Retinal pigment epithelial cell (primary cell): ENCODE measurements around the gene RCAN2.
"Not testable (repeated sequence)": the region's sequence is repeated elsewhere in the genome, so short reads cannot be mapped to it uniquely, and the experiment has no call there.

Experiments
- DNase-seq: peaks from one replicate; pipeline ENCODE4 v3.0.0-alpha.2; 2010; ENCODE audit warnings: low read depth
- H3K4me3 ChIP-seq: 2 replicates; pipeline ENCODE4 v1.5.1; 2011; ENCODE audit warnings: mild to moderate bottlenecking, low read length, control low read depth, moderate library complexity
- TF ChIP-seq, protein P1 (sequence below): conservative IDR thresholded peaks from 2 replicates; pipeline ENCODE4 v1.5.1; 2011; ENCODE audit warnings: low read depth, low read length, control low read depth, inconsistent platforms

RCAN2 gene

DNA sequence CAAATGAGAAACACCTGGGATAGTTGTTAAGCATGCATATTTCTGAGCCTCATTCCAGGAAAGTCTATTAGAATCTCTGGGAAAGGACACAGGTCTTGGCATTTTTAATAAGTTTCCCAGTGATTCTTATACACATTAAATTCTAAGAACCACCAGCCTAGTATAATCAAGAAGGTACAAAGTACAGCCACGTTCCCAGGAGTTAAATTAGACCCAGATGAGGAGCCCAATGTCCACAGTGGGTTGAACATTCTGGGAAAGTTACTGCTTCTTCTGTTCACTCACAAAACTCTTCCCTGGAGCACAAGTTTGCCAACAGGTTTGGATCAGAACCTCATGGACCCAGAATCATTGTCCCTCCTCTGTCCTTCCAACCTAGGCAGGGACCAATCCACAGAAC lies 90.4 kb downstream of the RCAN2 start:
- TF ChIP-seq, protein P1, sequence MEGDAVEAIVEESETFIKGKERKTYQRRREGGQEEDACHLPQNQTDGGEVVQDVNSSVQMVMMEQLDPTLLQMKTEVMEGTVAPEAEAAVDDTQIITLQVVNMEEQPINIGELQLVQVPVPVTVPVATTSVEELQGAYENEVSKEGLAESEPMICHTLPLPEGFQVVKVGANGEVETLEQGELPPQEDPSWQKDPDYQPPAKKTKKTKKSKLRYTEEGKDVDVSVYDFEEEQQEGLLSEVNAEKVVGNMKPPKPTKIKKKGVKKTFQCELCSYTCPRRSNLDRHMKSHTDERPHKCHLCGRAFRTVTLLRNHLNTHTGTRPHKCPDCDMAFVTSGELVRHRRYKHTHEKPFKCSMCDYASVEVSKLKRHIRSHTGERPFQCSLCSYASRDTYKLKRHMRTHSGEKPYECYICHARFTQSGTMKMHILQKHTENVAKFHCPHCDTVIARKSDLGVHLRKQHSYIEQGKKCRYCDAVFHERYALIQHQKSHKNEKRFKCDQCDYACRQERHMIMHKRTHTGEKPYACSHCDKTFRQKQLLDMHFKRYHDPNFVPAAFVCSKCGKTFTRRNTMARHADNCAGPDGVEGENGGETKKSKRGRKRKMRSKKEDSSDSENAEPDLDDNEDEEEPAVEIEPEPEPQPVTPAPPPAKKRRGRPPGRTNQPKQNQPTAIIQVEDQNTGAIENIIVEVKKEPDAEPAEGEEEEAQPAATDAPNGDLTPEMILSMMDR = no peak
- no peak overlapping the region for H3K4me3 ChIP-seq
- no peak for DNase-seq

DNA sequence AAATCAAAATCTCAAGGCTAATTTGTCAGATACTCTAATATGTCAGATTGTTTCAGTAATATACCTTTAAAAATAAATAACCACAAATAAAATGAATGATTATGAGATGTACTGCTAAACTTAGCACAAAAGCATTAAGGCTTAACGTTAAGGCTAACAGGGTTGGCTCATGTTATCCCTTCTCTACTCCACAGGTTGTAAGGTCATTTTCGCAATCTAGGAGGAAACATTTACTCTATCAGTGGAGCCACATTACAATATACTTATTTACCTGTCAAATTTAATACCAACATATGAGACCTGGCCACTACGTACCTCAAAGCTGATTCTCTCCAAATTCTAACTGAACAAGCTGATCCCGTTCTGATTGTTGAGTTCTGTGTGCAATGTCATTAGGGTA lies 95.7 kb downstream of the RCAN2 start:
- no peak overlapping the region for H3K4me3 ChIP-seq
- TF ChIP-seq, protein P1 = no peak

DNA sequence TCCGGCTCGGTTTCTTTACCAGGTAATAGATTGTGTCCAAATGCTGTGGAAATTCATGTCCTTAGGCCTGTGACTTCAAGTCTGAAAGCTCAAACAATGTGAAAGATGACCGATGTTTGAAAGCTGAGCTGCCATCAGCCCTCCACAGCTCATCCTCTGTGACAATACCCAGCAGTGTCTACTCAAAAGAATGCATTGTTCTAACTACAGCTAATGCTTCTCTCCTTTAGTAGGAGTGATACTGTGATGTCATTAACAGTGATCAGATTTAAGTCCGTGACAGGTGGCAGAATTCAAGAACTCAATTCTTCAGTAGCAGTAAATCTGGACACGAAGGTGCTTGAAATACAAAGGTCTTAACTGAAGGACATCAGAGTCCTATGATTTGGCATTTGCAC lies 97.3 kb downstream of the RCAN2 start:
- TF ChIP-seq, protein P1 = no peak
- DNase-seq = no peak
- no peak overlapping the region for H3K4me3 ChIP-seq

More for the DNA sequence above, 95.7 kb downstream of the RCAN2 start:
- no peak for DNase-seq

DNA sequence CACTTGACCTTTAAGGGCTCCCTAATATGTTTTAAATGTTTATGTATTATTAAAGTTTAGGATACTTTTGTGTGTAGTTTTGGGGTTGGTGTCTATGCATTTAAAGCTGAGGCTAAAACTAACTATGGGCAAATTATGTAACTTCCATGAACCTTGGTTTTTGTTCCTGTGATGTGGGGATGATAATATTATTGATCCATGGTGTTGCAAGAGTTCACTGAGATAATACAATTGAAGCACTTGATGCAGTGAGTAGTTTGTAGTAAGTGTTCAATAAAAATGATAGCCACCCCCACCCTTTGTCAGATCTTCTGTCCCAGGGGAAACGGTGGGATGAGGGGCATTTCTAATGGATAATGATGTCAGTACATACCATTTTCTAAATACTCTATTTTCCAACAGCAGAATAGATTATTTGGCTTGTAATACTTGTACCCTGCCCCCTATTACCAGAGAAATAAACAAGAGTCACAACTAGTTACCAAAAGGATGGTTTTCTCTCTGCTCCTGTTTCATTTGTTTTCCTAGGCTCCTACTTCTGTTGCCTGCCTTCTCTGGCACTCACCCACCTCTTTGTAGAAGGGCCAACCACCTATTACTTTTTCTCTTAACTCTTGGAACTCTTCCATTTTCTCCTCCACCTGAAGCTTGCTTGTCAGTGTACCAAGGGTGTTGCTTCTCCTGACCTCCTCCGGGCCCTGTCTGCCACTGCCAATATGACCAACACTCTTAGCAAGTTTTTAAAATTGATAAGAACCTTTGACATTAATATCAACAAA lies 97.9 kb downstream of the RCAN2 start:
- TF ChIP-seq, protein P1 = no peak
- H3K4me3 ChIP-seq = no peak overlapping the region
- DNase-seq = no peak

DNA sequence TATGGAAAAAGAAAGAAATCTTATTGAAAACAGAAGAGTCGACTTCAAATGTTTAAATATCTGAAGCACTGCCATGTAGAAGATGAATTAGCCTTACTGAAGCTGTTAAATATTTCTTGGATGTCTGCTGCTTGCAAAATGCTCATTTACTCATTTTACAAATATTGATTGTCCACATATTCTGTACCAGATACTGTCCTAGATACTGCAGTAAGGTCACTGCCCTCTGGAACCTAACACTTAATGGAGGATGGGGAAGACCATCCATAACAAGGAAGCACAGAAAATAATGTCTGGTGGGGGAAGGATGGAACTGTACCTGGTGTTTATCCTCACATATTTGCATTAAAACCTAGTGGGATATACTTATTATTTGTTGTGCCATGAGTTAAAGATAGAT lies 99.0 kb downstream of the RCAN2 start:
- no peak for DNase-seq
- no peak overlapping the region for H3K4me3 ChIP-seq
- TF ChIP-seq, protein P1 = no peak

DNA sequence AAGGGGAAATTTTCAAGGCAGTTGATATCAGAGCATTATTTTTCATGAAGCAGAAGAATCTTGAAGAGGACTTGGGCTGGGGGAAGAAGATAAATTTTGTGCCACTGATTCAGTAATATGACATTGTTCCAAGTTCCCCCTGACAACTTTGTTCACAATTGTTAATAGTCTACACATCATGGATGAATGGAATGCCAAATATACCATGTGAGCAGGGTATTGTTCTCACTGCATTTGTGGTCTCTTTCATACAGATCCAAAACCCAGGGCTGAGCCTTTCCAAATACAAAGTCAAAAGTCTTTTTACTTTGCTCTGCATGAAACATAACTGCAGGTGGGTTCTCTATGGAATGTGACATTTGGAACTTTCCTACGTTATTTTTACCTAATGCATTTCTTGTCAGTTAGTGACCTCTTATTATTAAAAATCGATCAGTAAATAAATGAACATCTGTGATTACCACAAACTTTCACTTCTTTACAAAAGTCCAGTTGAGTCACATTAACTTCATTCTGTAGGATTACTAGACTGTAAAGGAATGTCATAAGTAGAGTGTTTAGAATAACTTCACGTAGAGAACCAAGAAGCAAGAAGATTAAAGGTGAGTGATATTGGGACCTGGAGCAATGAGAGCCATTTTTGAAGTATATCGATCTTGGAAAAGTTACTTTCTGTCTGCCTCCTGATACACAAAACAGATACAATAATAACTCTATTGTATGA lies 100.9 kb downstream of the RCAN2 start:
- DNase-seq = no peak
- TF ChIP-seq, protein P1 = no peak
- H3K4me3 ChIP-seq = no peak overlapping the region

DNA sequence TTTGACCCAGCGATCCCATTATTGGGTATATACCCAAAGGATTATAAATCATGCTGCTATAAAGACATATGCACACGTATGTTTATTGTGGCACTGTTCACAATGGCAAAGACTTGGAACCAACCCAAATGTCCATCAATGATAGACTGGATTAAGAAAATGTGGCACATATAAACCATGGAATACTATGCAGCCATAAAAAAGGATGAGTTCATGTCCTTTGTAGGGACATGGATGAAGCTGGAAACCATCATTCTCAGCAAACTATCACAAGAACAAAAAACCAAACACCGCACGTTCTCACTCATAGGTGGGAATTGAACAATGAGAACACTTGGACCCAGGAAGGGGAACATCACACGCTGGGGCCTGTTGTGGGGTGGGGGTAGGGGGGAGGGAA lies 103.5 kb downstream of the RCAN2 start:
- H3K4me3 ChIP-seq, DNase-seq: not testable (repeated sequence)
